GM19025 (cell line): Measurements from ENCODE around the gene AIFM3.
"Not testable (repeated sequence)": the region's sequence is repeated elsewhere in the genome, so short reads cannot be mapped to it uniquely, and the experiment has no call there.

Experiments used
- ATAC-seq: cut with Tn5 transposase; IDR thresholded peaks from one replicate; pipeline ENCODE4 v1.9.1; 2021; ENCODE audit warnings: mild to moderate bottlenecking, low read depth, moderate library complexity; ENCODE audit not compliant: unreplicated experiment

AIFM3 gene

GRCh38 chr22:20957102-20957682 lies 9.9 kb upstream of the AIFM3 start:
- no peak for ATAC-seq

- ATAC-seq, result no peak
Observed at GRCh38 chr22:20957683-20958431, 9.2 kb upstream of the AIFM3 start.

- ATAC-seq, result no peak
Observed at GRCh38 chr22:20959578-20960461, 7.2 kb upstream of the AIFM3 start.

GRCh38 chr22:20960609-20961008 lies 6.4 kb upstream of the AIFM3 start:
- no peak for ATAC-seq

- no peak for ATAC-seq
Observed at GRCh38 chr22:20962491-20962945, 4.5 kb upstream of the AIFM3 start.

- no peak for ATAC-seq
Observed at GRCh38 chr22:20963201-20964052, 3.6 kb upstream of the AIFM3 start.

GRCh38 chr22:20964090-20964798 lies 2.8 kb upstream of the AIFM3 start:
- no peak for ATAC-seq

GRCh38 chr22:20964799-20965103 lies 2.3 kb upstream of the AIFM3 start:
- no peak for ATAC-seq

- ATAC-seq, result no peak
Observed at GRCh38 chr22:20965104-20965887, 1.8 kb upstream of the AIFM3 start.

- no peak for ATAC-seq
Observed at GRCh38 chr22:20965888-20966855, 883 bp upstream of the AIFM3 start.

GRCh38 chr22:20967697-20968211 lies 699 bp downstream of the AIFM3 start:
- ATAC-seq, result no peak

- no peak for ATAC-seq
Observed at GRCh38 chr22:20968281-20968977, 1.4 kb downstream of the AIFM3 start.

GRCh38 chr22:20970939-20971657 lies 4.0 kb downstream of the AIFM3 start:
- ATAC-seq, result no peak

GRCh38 chr22:20972014-20972694 lies 5.1 kb downstream of the AIFM3 start:
- not testable (repeated sequence) for ATAC-seq

- no peak for ATAC-seq
Observed at GRCh38 chr22:20972933-20973577, 6.0 kb downstream of the AIFM3 start.
